Cardiac muscle cell (in vitro differentiated cells and primary cell): ENCODE results near the gene RRAGD. TPM values are rescaled to one million over a fixed set of nuclear protein-coding genes. Genes with fewer than 3 reads are reported as not detected.
A peak's percentile ranks its signal among the peaks of the same experiment; 100 is the strongest.

Source experiments
- DNase-seq, 2 donors: peaks; one replicate each; pipeline versions ENCODE4 v3.0.0 to v3.0.0-alpha.2; 2010 to 2017; ENCODE audit warnings: low read depth in 1 of 2, low spot score in 1 of 2
- H3K27ac ChIP-seq: fragments of 200-600 bp; sonication (generic); 2 replicates; pipeline ENCODE4 v1.5.1; 2016
- H3K27me3 ChIP-seq: fragments of 200-600 bp; sonication (generic); 2 replicates; pipeline ENCODE4 v1.6.0; 2016; ENCODE audit warnings: control low read depth
- H3K36me3 ChIP-seq: fragments of 200-600 bp; sonication (generic); 2 replicates; pipeline ENCODE4 v1.5.1; 2016; ENCODE audit warnings: control low read depth
- H3K4me1 ChIP-seq: fragments of 200-600 bp; sonication (generic); 2 replicates; pipeline ENCODE4 v1.8.1; 2017; ENCODE audit warnings: low read depth, mild to moderate bottlenecking, mixed run types
- H3K4me3 ChIP-seq: fragments of 200-600 bp; sonication (generic); 2 replicates; pipeline ENCODE4 v1.5.1; 2016; ENCODE audit warnings: mild to moderate bottlenecking
- H3K9me3 ChIP-seq: fragments of 200-600 bp; sonication (generic); 2 replicates; pipeline ENCODE4 v1.5.1; 2017; ENCODE audit warnings: low read depth, mild to moderate bottlenecking, control low read depth
- polyA plus RNA-seq: library from polyadenylated mRNA; unstranded; fragments of >200 nt; fragmentation: Nextera tagmentation; extraction: Ambion mirVana; gene quantifications from 2 replicates; pipeline ENCODE4 v1.2.1, GENCODE V29; 2016
- total RNA-seq: library from RNA; depleted of rRNA; stranded (reverse); fragments of >200 nt; gene quantifications from 2 replicates; pipeline ENCODE4 v1.2.3, GENCODE V29; 2016
- TF ChIP-seq, protein P1 (sequence below): IDR thresholded peaks from 2 replicates; pipeline ENCODE4 v1.5.1; 2012; ENCODE audit warnings: low read depth, mild to moderate bottlenecking, low read length

Gene RRAGD
- total and polyA plus RNA-seq, 2 experiments from 2014 or later = 33.2 to 40.1 TPM

DNA sequence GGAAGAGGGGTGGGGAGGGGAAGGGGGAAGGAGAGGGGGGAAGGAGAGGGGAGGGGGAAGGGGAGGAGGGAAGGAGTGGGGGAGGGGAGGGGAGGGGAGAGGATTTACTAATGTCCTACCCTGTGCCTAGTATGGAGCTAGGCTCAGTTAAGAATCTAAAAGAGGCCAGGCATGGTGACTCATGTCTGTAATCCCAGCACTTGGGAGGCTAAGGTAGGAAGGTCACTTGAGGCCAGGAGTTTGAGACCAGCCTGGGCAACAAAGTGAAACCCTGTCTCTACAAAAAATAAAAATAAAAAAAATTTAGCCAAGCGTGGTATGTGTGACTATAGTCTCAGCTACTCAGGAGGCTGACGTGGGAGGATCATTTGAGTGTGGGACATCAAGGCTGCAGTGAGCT lies 72.5 kb downstream of the RRAGD start:
- no peaks in the 10 kb centered on the region for H3K4me1 ChIP-seq
- H3K27me3 ChIP-seq = no peaks in the 10 kb centered on the region
- H3K36me3 ChIP-seq = peaks cover 34% of the 10 kb centered on the region
- TF ChIP-seq, protein P1, sequence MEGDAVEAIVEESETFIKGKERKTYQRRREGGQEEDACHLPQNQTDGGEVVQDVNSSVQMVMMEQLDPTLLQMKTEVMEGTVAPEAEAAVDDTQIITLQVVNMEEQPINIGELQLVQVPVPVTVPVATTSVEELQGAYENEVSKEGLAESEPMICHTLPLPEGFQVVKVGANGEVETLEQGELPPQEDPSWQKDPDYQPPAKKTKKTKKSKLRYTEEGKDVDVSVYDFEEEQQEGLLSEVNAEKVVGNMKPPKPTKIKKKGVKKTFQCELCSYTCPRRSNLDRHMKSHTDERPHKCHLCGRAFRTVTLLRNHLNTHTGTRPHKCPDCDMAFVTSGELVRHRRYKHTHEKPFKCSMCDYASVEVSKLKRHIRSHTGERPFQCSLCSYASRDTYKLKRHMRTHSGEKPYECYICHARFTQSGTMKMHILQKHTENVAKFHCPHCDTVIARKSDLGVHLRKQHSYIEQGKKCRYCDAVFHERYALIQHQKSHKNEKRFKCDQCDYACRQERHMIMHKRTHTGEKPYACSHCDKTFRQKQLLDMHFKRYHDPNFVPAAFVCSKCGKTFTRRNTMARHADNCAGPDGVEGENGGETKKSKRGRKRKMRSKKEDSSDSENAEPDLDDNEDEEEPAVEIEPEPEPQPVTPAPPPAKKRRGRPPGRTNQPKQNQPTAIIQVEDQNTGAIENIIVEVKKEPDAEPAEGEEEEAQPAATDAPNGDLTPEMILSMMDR = no peak
- DNase-seq = no peak
- H3K4me3 ChIP-seq = no peak overlapping the region
- no peak overlapping the region for H3K27ac ChIP-seq
- H3K9me3 ChIP-seq = no peaks in the 10 kb centered on the region

DNA sequence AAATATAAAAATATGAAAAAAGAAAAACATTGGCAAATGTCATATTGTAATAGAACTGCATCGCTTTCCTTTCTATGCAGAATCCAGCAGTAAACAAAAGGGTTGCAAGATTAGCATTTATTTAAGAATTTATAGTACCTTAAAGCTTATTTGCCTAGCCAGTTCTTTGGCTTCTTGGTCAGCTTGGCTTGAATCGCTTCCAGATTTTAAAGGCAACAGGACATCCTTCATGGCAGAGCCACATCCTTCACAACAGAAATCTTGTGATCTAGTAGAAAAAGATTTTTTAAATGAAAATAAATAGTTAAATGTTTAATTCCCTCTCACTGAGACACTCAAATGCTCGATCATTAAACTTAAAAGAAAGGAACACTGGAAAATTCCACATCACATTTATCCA lies 76.9 kb downstream of the RRAGD start:
- no peaks in the 10 kb centered on the region for H3K27me3 ChIP-seq
- H3K4me3 ChIP-seq = no peak overlapping the region
- no peaks in the 10 kb centered on the region for H3K9me3 ChIP-seq
- no peak overlapping the region for H3K27ac ChIP-seq
- H3K4me1 ChIP-seq = no peaks in the 10 kb centered on the region
- no peak for DNase-seq
- H3K36me3 ChIP-seq = peaks cover 59% of the 10 kb centered on the region
- TF ChIP-seq, protein P1 = no peak

DNA sequence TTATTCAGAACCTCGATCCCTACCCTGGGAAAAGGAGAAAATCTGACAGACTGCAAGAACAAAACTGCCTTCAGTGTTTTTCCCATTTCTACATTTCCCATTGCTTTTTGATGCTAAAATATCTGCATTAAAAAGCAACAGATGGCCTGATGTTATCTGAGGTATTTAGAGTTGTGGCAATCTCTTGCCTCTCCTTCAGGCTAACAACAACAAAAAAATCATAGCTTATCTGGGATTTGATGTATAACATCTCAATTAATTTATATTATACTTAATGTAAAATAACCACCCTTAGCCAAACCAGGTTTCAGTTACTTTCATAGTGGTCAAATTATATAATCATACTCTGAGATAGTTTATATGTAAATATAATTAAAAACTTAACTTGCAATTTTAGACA lies 81.2 kb downstream of the RRAGD start:
- Histone ChIP-seq H3K27ac (no peak overlapping the region), H3K36me3 (peaks cover 76% of the 10 kb centered on the region), H3K4me3 (no peak overlapping the region), H3K4me1 (no peaks in the 10 kb centered on the region), H3K9me3 (no peaks in the 10 kb centered on the region), H3K27me3 (no peaks in the 10 kb centered on the region)
- DNase-seq = no peak
- TF ChIP-seq, protein P1 = no peak

DNA sequence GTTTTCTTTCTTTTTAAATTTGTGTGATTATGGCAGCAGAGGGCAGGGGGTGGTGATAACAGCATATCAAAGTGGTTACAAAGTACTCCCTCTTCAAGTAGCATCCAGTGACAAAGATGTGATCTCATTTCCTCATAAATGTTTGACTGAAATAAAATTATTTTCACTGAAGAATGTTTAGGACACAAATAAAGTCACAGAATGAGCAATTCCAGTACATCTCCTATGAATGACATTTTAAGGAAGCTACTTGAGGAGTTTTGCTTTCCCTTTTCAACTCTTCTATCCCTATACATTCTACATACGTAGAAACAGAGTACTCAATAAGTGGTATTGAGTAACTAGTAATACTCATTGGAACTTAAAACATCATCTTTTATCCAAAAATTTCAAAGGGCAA lies 83.1 kb downstream of the RRAGD start:
- Histone ChIP-seq H3K4me3 (no peak overlapping the region), H3K9me3 (no peaks in the 10 kb centered on the region), H3K4me1 (no peaks in the 10 kb centered on the region), H3K27ac (no peak overlapping the region), H3K27me3 (no peaks in the 10 kb centered on the region), H3K36me3 (peaks cover 61% of the 10 kb centered on the region)
- TF ChIP-seq, protein P1 = no peak
- no peak for DNase-seq

DNA sequence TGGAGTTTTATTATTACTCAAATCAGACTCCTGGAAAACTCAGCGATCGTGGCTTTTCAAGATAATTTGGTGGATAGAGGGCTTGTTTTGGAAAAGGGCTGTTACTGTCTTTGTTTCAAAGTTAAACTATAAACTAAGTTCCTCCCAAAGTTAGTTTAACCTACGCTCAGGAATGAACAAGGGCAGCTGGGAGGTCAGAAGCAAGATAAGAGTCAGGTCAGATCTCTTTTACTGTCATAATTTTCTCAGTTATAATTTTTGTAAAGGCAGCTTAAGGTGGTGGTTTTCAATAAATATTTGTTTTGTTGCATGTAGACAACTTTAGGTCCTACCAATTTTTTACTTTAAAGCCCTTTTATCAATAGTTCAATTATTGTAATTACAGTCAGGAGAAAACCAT lies 87.8 kb downstream of the RRAGD start:
- Histone ChIP-seq H3K27me3 (no peaks in the 10 kb centered on the region), H3K4me1 (peaks cover 8% of the 10 kb centered on the region), H3K27ac (peak overlapping the region; percentile 65), H3K9me3 (no peaks in the 10 kb centered on the region), H3K36me3 (peaks cover 24% of the 10 kb centered on the region), H3K4me3 (no peak overlapping the region)
- TF ChIP-seq, protein P1 = no peak
- DNase-seq = no peak

DNA sequence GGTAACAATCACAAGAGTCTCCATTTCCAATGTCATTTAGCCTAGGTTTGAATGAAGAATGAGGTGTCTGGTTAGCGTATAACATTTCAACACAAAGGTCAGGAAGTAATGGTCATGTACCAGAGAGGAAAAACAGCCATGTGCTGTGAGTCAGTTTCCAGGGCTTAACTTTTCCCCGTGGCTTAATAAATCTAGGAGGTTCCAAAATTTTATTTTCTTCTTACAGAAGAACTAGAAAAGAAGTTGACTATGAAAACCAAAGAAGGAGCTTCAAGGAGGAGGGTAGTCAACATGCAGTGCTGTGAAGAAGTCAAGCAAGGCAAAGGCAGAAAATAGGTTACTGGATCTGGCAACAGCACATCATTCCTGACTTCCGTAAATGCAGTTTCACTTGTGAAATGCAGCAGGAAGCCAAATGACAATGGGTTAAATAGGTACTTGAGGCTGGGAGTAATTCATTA lies 88.5 kb downstream of the RRAGD start:
- Histone ChIP-seq H3K9me3 (no peaks in the 10 kb centered on the region), H3K4me1 (peaks cover 8% of the 10 kb centered on the region), H3K4me3 (no peak overlapping the region), H3K36me3 (peaks cover 16% of the 10 kb centered on the region), H3K27me3 (no peaks in the 10 kb centered on the region), H3K27ac (peak overlapping the region; percentile 65)
- TF ChIP-seq, protein P1 = no peak
- peak; percentile 31 to 45 for DNase-seq
